ENCODE measurements around the gene IL17RE. TPM values are rescaled to one million over a fixed set of nuclear protein-coding genes. Genes with fewer than 3 reads are reported as not detected.

Gene IL17RE
- total RNA-seq, 1 experiment from 2014 or later: 4.0 TPM

- Histone ChIP-seq H3K27ac (ENCODE audit: low read length) (no peak overlapping the region), H3K79me2 (ENCODE audit: low read length) (no peaks in the 10 kb centered on the region), H3K9ac (ENCODE audit: low read length) (no peak overlapping the region), H3K9me3 (ENCODE audit: low read length) (no peaks in the 10 kb centered on the region), H3K4me2 (ENCODE audit: low read length) (no peak overlapping the region), H3K27me3 (ENCODE audit: low read length) (no peaks in the 10 kb centered on the region), H3K9me2 (replicated peaks; ENCODE audit: low read length) (no peaks in the 10 kb centered on the region), H4K20me1 (ENCODE audit: low read length) (no peaks in the 10 kb centered on the region), H2AFZ (ENCODE audit: low read length) (no peak overlapping the region), H3K4me3 (ENCODE audit: low read length) (no peak overlapping the region), H3F3A (ENCODE audit: low read length, unreplicated experiment) (no peaks in the 10 kb centered on the region), H3K36me3 (ENCODE audit: low read depth, low read length) (no peaks in the 10 kb centered on the region), H3K4me1 (ENCODE audit: insufficient read depth, low read length) (0 out of 2 replicates have a peak, but pooled peaks cover 6% of the 10 kb centered on the region)
- CTCF ChIA-PET: no interaction called here
- TF ChIP-seq EZH2phosphoT487 (IDR thresholded peaks at IDR 0.05; ENCODE audit: borderline replicate concordance, low read length) (no peak), EZH2 (IDR thresholded peaks at IDR 0.05; ENCODE audit: low read length, unreplicated experiment) (no peak), CTCF (conservative IDR thresholded peaks at IDR 0.05; ENCODE audit: low read depth, low read length) (no peak)
- intact Hi-C loops (cut with micrococcal nuclease): loop anchor here (5.0 kb wide), 1 partner anchor 58 kb away; the partner anchor contains the start of gene IL17RC
- BruUV-seq (replicated peaks): no TSS peak
- POLR2A ChIA-PET (ENCODE audit: unreplicated experiment): no interaction called here
- ATAC-seq (no peak), DNase-seq (no peak)
These were observed 43.1 kb upstream of the IL17RE start for GRCh38 chr3:9859530-9860025.

DNA sequence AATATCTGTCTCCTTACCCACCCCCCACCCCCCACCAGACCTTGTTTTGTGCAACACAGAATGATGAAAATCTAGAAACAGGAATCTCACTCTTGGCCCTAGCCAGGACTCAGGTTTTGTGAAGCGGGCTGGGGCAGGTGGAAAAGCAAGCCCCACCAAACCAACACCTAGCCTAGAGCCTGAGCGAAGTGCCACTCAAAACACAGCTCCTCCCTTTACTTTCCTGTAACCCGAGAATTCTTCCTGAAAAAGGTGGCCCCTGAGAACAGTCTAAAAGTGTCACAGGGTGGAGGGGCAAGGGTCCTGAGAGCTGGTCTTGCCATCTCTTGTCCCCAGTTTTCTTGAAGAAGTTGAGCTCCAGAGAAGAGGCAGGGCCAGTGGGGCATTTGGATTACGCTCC lies 41.4 kb upstream of the IL17RE start:
- Histone ChIP-seq H3K4me2 (ENCODE audit: low read length) (no peak overlapping the region), H3K9me2 (replicated peaks; ENCODE audit: low read length) (no peaks in the 10 kb centered on the region), H3K4me3 (ENCODE audit: low read length) (no peak overlapping the region), H3K9me3 (ENCODE audit: low read length) (no peaks in the 10 kb centered on the region), H4K20me1 (ENCODE audit: low read length) (no peaks in the 10 kb centered on the region), H2AFZ (ENCODE audit: low read length) (no peak overlapping the region), H3F3A (ENCODE audit: low read length, unreplicated experiment) (no peaks in the 10 kb centered on the region), H3K27me3 (ENCODE audit: low read length) (no peaks in the 10 kb centered on the region), H3K79me2 (ENCODE audit: low read length) (no peaks in the 10 kb centered on the region), H3K9ac (ENCODE audit: low read length) (no peak overlapping the region), H3K36me3 (ENCODE audit: low read depth, low read length) (no peaks in the 10 kb centered on the region), H3K27ac (ENCODE audit: low read length) (no peak overlapping the region), H3K4me1 (ENCODE audit: insufficient read depth, low read length) (0 out of 2 replicates have a peak, but pooled peaks cover 9% of the 10 kb centered on the region)
- intact Hi-C loops (cut with micrococcal nuclease): loop anchor here (5.0 kb wide), 1 partner anchor 56 kb away; the partner anchor contains the start of gene IL17RC
- no TSS peak for BruUV-seq (replicated peaks)
- ChIA-PET POLR2A (ENCODE audit: unreplicated experiment) (no interaction called here), CTCF (no interaction called here)
- TF ChIP-seq EZH2 (IDR thresholded peaks at IDR 0.05; ENCODE audit: low read length, unreplicated experiment) (no peak), CTCF (conservative IDR thresholded peaks at IDR 0.05; ENCODE audit: low read depth, low read length) (no peak), EZH2phosphoT487 (IDR thresholded peaks at IDR 0.05; ENCODE audit: borderline replicate concordance, low read length) (no peak)
- ATAC-seq (no peak), DNase-seq (no peak)

DNA sequence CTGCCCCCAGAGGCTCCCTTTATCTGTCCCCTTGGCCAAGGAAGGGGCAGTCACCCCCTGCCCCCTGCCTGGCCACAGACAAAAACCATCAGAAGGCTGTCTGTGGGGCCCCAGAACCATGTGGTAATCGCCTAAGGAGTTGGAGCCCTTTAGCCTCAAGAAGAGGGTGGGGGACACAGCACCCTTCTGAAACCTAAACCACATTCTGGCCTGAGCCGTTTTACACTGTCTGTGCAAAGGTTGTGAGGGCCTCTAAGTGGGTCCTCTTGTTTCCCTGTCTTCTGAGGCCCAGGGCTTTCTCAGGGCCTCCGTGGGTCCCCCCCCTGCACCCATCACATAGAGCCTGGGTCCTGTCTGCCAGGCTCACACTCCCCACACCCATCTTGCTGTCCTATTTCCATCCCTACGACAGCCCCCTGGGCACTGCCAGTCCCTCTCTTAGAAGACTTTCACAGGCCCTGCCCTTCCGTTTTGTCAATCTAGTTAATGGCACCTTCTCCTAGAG lies 41.0 kb upstream of the IL17RE start:
- TF ChIP-seq CTCF (conservative IDR thresholded peaks at IDR 0.05; ENCODE audit: low read depth, low read length) (no peak), EZH2 (IDR thresholded peaks at IDR 0.05; ENCODE audit: low read length, unreplicated experiment) (no peak), EZH2phosphoT487 (IDR thresholded peaks at IDR 0.05; ENCODE audit: borderline replicate concordance, low read length) (no peak)
- 0 out of 2 replicates have a peak, but pooled peaks cover 9% of the 10 kb centered on the region for H3K4me1 ChIP-seq (ENCODE audit: insufficient read depth, low read length)
- no peaks in the 10 kb centered on the region for H3K27me3 ChIP-seq (ENCODE audit: low read length)
- intact Hi-C loops (cut with micrococcal nuclease): loop anchor here (5.0 kb wide), 1 partner anchor 56 kb away; the partner anchor contains the start of gene IL17RC
- H3K4me2 ChIP-seq (ENCODE audit: low read length): no peak overlapping the region
- H3K4me3 ChIP-seq (ENCODE audit: low read length): no peak overlapping the region
- no peaks in the 10 kb centered on the region for H4K20me1 ChIP-seq (ENCODE audit: low read length)
- CTCF ChIA-PET: no interaction called here
- H2AFZ ChIP-seq (ENCODE audit: low read length): no peak overlapping the region; the same call in 1 of the 2 replicates
- no peaks in the 10 kb centered on the region for H3K9me2 ChIP-seq (replicated peaks; ENCODE audit: low read length)
- ATAC-seq (no peak), DNase-seq (no peak)
- no peaks in the 10 kb centered on the region for H3K79me2 ChIP-seq (ENCODE audit: low read length)
- POLR2A ChIA-PET (ENCODE audit: unreplicated experiment): no interaction called here
- H3K36me3 ChIP-seq (ENCODE audit: low read depth, low read length): no peaks in the 10 kb centered on the region
- H3K9ac ChIP-seq (ENCODE audit: low read length): no peak overlapping the region
- H3K27ac ChIP-seq (ENCODE audit: low read length): no peak overlapping the region
- BruUV-seq (replicated peaks): no TSS peak
- no peaks in the 10 kb centered on the region for H3K9me3 ChIP-seq (ENCODE audit: low read length)
- H3F3A ChIP-seq (ENCODE audit: low read length, unreplicated experiment): no peaks in the 10 kb centered on the region

Measured in PC-3 (cell line).